H1 (cell line): ENCODE measurements around the gene SLC25A20. TPM values are rescaled to one million over a fixed set of nuclear protein-coding genes. Genes with fewer than 3 reads are reported as not detected.
"Not testable (repeated sequence)": the region's sequence is repeated elsewhere in the genome, so short reads cannot be mapped to it uniquely, and the experiment has no call there.

Experiments
- CTCF ChIA-PET: fragments of 300-600 bp; sonication (Branson Sonifier 250); formaldehyde crosslinking; loops from one replicate; lab custom pipeline; 2021; ENCODE audit not compliant: partially characterized antibody; lab: Charles Lee
- POLR2A ChIA-PET: fragments of 300-600 bp; sonication (Branson Sonifier 250); formaldehyde crosslinking; loops from one replicate; lab custom pipeline; 2021; ENCODE audit warnings: inconsistent platforms; ENCODE audit not compliant: partially characterized antibody; lab: Charles Lee
- DNase-seq, 2 experiments: peaks; one replicate each; pipeline versions ENCODE4 v3.0.0 to v3.0.0-alpha.2; 2010 to 2022; ENCODE audit warnings: low spot score in 2 of 2, low read depth in 1 of 2, mixed read lengths in 1 of 2
- FAIRE-seq: peaks from 2 replicates; lab custom pipeline; 2011; peaks lifted over from hg19 to GRCh38; lab: Jason Lieb, UNC
- H2AFZ ChIP-seq: 2 replicates; pipeline ENCODE4 v1.8.1; 2012; ENCODE audit warnings: low read length, inconsistent platforms
- H2AK5ac ChIP-seq: 2 replicates; pipeline ENCODE4 v1.6.1; 2013; ENCODE audit warnings: low read depth, low read length
- H2BK120ac ChIP-seq: replicated peaks from 2 replicates; pipeline ENCODE3; 2013; ENCODE audit warnings: low read depth, low read length, inconsistent platforms
- H2BK12ac ChIP-seq: 2 replicates; pipeline ENCODE4 v1.6.1; 2013; ENCODE audit warnings: low read depth, low read length
- H2BK15ac ChIP-seq: 2 replicates; pipeline ENCODE4 v1.6.1; 2013; ENCODE audit warnings: low read length
- H2BK20ac ChIP-seq: 2 replicates; pipeline ENCODE4 v1.6.1; 2013; ENCODE audit warnings: low read length
- H2BK5ac ChIP-seq: 2 replicates; pipeline ENCODE4 v1.6.1; 2013; ENCODE audit warnings: low read depth, low read length
- H3K14ac ChIP-seq: 2 replicates; pipeline ENCODE4 v1.6.1; 2013; ENCODE audit warnings: inconsistent platforms; ENCODE audit not compliant: insufficient read length
- H3K18ac ChIP-seq: 2 replicates; pipeline ENCODE4 v1.6.1; 2013; ENCODE audit warnings: low read length; ENCODE audit errors: extremely low read depth
- H3K23ac ChIP-seq: 2 replicates; pipeline ENCODE4 v1.6.1; 2013; ENCODE audit warnings: inconsistent platforms; ENCODE audit not compliant: insufficient read length
- H3K23me2 ChIP-seq: 2 replicates; pipeline ENCODE4 v1.6.1; 2013; ENCODE audit warnings: low read depth, low read length
- H3K27ac ChIP-seq: 2 replicates; pipeline ENCODE4 v1.6.1; 2011; ENCODE audit warnings: low read depth, low read length, inconsistent platforms
- H3K27me3 ChIP-seq, 4 experiments: replicated peaks in 1 of 4; 1 replicate in 1 of 4; 2 replicates in 3 of 4; pipeline versions ENCODE4 v1.6.1 to v1.8.1; 2011 to 2013; ENCODE audit warnings: low read length in 3 of 4, mild to moderate bottlenecking in 3 of 4, inconsistent platforms in 2 of 4, mixed read lengths in 2 of 4, moderate library complexity in 1 of 4; ENCODE audit not compliant: control insufficient read depth in 3 of 4, insufficient read depth in 3 of 4; ENCODE audit errors: extremely low read depth in 1 of 4
- H3K36me3 ChIP-seq, 4 experiments: 2 replicates each; pipeline versions ENCODE4 v1.6.1 to v1.8.1; 2011 to 2013; ENCODE audit warnings: mild to moderate bottlenecking in 4 of 4, low read length in 3 of 4, moderate library complexity in 2 of 4, control low read depth in 1 of 4, inconsistent platforms in 1 of 4; ENCODE audit not compliant: insufficient read depth in 4 of 4, control insufficient read depth in 2 of 4
- H3K4ac ChIP-seq: replicated peaks from 2 replicates; pipeline ENCODE3; 2013; ENCODE audit warnings: low read length, low read depth, mixed read lengths, inconsistent platforms; ENCODE audit not compliant: insufficient read length
- H3K4me1 ChIP-seq, 4 experiments: replicated peaks in 1 of 4; 1 replicate in 1 of 4; 2 replicates in 3 of 4; pipeline versions ENCODE4 v1.6.1 to v1.8.1; 2011 to 2013; ENCODE audit warnings: low read length in 3 of 4, inconsistent platforms in 2 of 4, mixed read lengths in 1 of 4; ENCODE audit not compliant: insufficient read depth in 4 of 4, control insufficient read depth in 3 of 4
- H3K4me2 ChIP-seq, 2 experiments: 2 replicates each; pipeline versions ENCODE4 v1.6.1 to v1.8.1; 2011 to 2013; ENCODE audit warnings: low read depth in 2 of 2, low read length in 2 of 2, control low read depth in 1 of 2, inconsistent platforms in 1 of 2, mild to moderate bottlenecking in 1 of 2; ENCODE audit not compliant: insufficient read depth in 1 of 2
- H3K4me3 ChIP-seq, 4 experiments: fragments of 200-600, 300-600 bp in 1 of 4; sonication (generic), shearing (Covaris generic), sonication (Bioruptor Twin) in 1 of 4; 2 replicates each; pipeline versions ENCODE4 v1.5.1 to v1.8.1; 2011 to 2016; ENCODE audit warnings: low read length in 4 of 4, low read depth in 3 of 4, control low read depth in 2 of 4, inconsistent platforms in 2 of 4, mild to moderate bottlenecking in 2 of 4, mixed read lengths in 1 of 4, moderate library complexity in 1 of 4; ENCODE audit not compliant: insufficient read depth in 2 of 4; ENCODE audit errors: extremely low read depth in 1 of 4
- H3K56ac ChIP-seq: replicated peaks from 2 replicates; pipeline ENCODE3; 2013; ENCODE audit warnings: low read depth, mild to moderate bottlenecking, mixed read lengths, low read length, inconsistent platforms; ENCODE audit not compliant: insufficient read length
- H3K79me1 ChIP-seq: 2 replicates; pipeline ENCODE4 v1.6.1; 2013; ENCODE audit warnings: low read depth, low read length, control low read depth
- H3K79me2 ChIP-seq, 2 experiments: 2 replicates each; pipeline versions ENCODE4 v1.6.1 to v1.8.1; 2012 to 2013; ENCODE audit warnings: low read length in 2 of 2, mild to moderate bottlenecking in 2 of 2, inconsistent platforms in 1 of 2; ENCODE audit not compliant: insufficient read depth in 2 of 2, control insufficient read depth in 1 of 2
- H3K9ac ChIP-seq, 4 experiments: replicated peaks in 1 of 4; 1 replicate in 1 of 4; 2 replicates in 3 of 4; pipeline versions ENCODE4 v1.6.1 to v1.8.1; 2011 to 2013; ENCODE audit warnings: low read depth in 3 of 4, low read length in 3 of 4, control low read depth in 2 of 4, mild to moderate bottlenecking in 2 of 4, moderate library complexity in 2 of 4, inconsistent platforms in 1 of 4; ENCODE audit errors: extremely low read depth in 1 of 4
- H3K9me3 ChIP-seq, 2 experiments: 2 replicates each; pipeline versions ENCODE4 v1.6.1 to v1.8.1; 2012 to 2013; ENCODE audit warnings: mild to moderate bottlenecking in 2 of 2, moderate library complexity in 2 of 2, control low read depth in 1 of 2, inconsistent platforms in 1 of 2, low read depth in 1 of 2, low read length in 1 of 2, mixed read lengths in 1 of 2; ENCODE audit not compliant: insufficient read depth in 2 of 2
- H4K20me1 ChIP-seq, 2 experiments: replicated peaks in 1 of 2; 2 replicates each; pipeline versions ENCODE3 to v1.8.1; 2011 to 2013; ENCODE audit warnings: inconsistent platforms in 2 of 2, low read length in 2 of 2, mild to moderate bottlenecking in 1 of 2; ENCODE audit not compliant: insufficient read depth in 2 of 2, control insufficient read depth in 1 of 2
- H4K5ac ChIP-seq: 2 replicates; pipeline ENCODE4 v1.6.1; 2013; ENCODE audit warnings: low read length, low read depth, mixed read lengths, inconsistent platforms; ENCODE audit not compliant: insufficient read length
- H4K8ac ChIP-seq: 2 replicates; pipeline ENCODE4 v1.8.0; 2013; ENCODE audit warnings: mild to moderate bottlenecking, moderate library complexity, low read length, inconsistent platforms; ENCODE audit not compliant: insufficient read depth; ENCODE audit errors: extremely low read depth
- H4K91ac ChIP-seq: replicated peaks from 2 replicates; pipeline ENCODE3; 2013; ENCODE audit warnings: low read length, mixed read lengths, inconsistent platforms; ENCODE audit not compliant: insufficient read length
- whole genome bisulfite sequencing, 2 experiments: shearing (Covaris generic) in 1 of 2; methylation state at CpG; one replicate each; pipeline versions ENCODE4 v1.1.6 to v1.1.7; 2013 to 2015; ENCODE audit warnings: low lambda C conversion rate in 2 of 2, mixed read lengths in 2 of 2, inconsistent platforms in 1 of 2, low coverage in 1 of 2, missing lambda C conversion rate in 1 of 2; ENCODE audit not compliant: insufficient replicate concordance in 2 of 2, insufficient coverage in 1 of 2, insufficient read length in 1 of 2; ENCODE audit errors: extremely low coverage in 1 of 2, missing lambda C conversion rate in 1 of 2; 5-methylcytosine and 5-hydroxymethylcytosine counted together
- polyA plus RNA-seq, 7 experiments: library from polyadenylated mRNA; depleted of rRNA in 3 of 7; stranded (reverse) in 5 of 7; unstranded in 2 of 7; fragments of >200 nt in 5 of 7; fragments of 200-250 nt in 2 of 7; gene quantifications; 1 replicate in 5 of 7; 2 replicates in 1 of 7; 4 replicates in 1 of 7; pipeline versions ENCODE4 v1.2.1 to v1.2.3, GENCODE V29; 2011 to 2013; ENCODE audit warnings: missing spikeins in 2 of 7, mixed read lengths in 2 of 7
- total RNA-seq: library from RNA; stranded (reverse); fragmentation: NEBNext Ultra II Directional; extraction: Animal tissue kit (Norgen Biotek cat#: 25700); gene quantifications from 2 replicates; pipeline ENCODE4 v1.2.1, GENCODE V29; 2021

Gene SLC25A20
- total and polyA plus RNA-seq, 2 of the 8 experiments (the other 6 are each of a cell fraction or from before 2014, with no cell fraction given) = 3.8 to 4.0 TPM

DNA sequence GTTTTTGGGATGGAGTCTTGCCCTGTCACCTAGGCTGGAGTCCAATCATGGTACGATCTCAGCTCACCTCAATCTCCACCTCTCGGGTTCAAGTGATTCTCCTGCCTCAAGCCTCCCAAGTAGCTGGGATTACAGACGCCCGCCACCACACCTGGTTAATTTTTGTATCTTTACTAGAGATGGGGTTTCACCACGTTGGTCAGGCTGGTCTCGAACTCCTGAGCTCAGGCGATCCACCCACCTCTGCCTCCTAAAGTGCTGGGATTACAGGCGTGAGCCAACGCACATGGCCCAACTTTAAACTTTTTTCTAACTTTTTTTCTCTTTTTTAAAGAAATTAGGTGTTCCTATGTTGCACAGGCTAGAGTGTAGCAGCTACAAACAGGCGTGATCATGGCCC lies 70.8 kb downstream of the SLC25A20 start:
- H3K14ac ChIP-seq, H2AFZ ChIP-seq, H3K79me2 ChIP-seq, H3K79me1 ChIP-seq, H3K4ac ChIP-seq, H3K18ac ChIP-seq, H3K4me3 ChIP-seq, FAIRE-seq, H2BK5ac ChIP-seq, H3K9me3 ChIP-seq, H3K23ac ChIP-seq, H3K4me2 ChIP-seq, H2AK5ac ChIP-seq, H2BK12ac ChIP-seq, DNase-seq, H2BK120ac ChIP-seq, H3K27ac ChIP-seq, H3K9ac ChIP-seq, H3K56ac ChIP-seq, H4K20me1 ChIP-seq, H3K36me3 ChIP-seq, H4K91ac ChIP-seq, H2BK20ac ChIP-seq, H4K5ac ChIP-seq, H3K4me1 ChIP-seq, H3K27me3 ChIP-seq, H3K23me2 ChIP-seq, H4K8ac ChIP-seq, H2BK15ac ChIP-seq: not testable (repeated sequence)
- ChIA-PET CTCF (interaction anchor here (2.0 kb wide), 1 partner anchor 88 kb away, joined by 6 read pairs; no protein-coding TSS in a partner anchor), POLR2A (interaction anchor here (0.8 to 1.5 kb wide), 2 partner anchors 16 to 182 kb away, joined by 3 to 5 read pairs; no protein-coding TSS in a partner anchor)
- 92% methylated on average over 10 of the region's 10 CpGs; no CpG with 5 or more reads in 1 of the 2 experiments for WGBS, 2 experiments
